ENCODE results near the gene ZDHHC19. TPM values are rescaled to one million over a fixed set of nuclear protein-coding genes. Genes with fewer than 3 reads are reported as not detected.

The ZDHHC19 gene
- total and polyA plus RNA-seq, 2 experiments from 2014 or later, result 1.3 to 15.7 TPM

DNA sequence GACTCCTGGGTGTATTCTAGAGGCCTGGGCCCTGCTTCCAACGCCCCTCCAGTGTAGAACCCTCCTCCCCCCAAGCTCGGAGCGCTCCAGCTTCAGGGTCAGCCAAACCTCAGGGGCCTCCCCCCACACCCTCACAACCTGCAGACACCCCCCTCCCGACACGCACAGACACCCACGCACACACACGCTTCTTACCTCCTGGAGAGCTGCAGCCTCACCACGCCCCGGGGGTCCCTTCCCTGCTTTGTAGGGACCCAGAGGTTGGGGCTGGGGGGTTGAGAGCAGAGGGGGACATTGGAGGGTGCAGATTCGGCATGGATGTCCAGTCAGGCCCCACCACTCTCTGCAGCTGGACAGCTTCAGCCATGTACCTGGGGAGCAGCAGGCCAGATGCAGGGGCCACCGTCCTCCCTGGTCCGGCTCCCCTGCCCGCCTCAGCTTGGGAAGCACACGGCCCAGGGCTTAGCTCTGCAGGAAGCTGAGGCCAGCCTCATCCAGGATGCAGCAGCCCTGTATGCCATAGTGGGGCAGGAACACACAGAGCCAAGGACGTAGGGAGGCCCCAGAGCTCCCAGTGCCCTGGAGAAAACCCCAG is 13.0 kb downstream of the ZDHHC19 start (continued):
- TF ChIP-seq, protein P1, sequence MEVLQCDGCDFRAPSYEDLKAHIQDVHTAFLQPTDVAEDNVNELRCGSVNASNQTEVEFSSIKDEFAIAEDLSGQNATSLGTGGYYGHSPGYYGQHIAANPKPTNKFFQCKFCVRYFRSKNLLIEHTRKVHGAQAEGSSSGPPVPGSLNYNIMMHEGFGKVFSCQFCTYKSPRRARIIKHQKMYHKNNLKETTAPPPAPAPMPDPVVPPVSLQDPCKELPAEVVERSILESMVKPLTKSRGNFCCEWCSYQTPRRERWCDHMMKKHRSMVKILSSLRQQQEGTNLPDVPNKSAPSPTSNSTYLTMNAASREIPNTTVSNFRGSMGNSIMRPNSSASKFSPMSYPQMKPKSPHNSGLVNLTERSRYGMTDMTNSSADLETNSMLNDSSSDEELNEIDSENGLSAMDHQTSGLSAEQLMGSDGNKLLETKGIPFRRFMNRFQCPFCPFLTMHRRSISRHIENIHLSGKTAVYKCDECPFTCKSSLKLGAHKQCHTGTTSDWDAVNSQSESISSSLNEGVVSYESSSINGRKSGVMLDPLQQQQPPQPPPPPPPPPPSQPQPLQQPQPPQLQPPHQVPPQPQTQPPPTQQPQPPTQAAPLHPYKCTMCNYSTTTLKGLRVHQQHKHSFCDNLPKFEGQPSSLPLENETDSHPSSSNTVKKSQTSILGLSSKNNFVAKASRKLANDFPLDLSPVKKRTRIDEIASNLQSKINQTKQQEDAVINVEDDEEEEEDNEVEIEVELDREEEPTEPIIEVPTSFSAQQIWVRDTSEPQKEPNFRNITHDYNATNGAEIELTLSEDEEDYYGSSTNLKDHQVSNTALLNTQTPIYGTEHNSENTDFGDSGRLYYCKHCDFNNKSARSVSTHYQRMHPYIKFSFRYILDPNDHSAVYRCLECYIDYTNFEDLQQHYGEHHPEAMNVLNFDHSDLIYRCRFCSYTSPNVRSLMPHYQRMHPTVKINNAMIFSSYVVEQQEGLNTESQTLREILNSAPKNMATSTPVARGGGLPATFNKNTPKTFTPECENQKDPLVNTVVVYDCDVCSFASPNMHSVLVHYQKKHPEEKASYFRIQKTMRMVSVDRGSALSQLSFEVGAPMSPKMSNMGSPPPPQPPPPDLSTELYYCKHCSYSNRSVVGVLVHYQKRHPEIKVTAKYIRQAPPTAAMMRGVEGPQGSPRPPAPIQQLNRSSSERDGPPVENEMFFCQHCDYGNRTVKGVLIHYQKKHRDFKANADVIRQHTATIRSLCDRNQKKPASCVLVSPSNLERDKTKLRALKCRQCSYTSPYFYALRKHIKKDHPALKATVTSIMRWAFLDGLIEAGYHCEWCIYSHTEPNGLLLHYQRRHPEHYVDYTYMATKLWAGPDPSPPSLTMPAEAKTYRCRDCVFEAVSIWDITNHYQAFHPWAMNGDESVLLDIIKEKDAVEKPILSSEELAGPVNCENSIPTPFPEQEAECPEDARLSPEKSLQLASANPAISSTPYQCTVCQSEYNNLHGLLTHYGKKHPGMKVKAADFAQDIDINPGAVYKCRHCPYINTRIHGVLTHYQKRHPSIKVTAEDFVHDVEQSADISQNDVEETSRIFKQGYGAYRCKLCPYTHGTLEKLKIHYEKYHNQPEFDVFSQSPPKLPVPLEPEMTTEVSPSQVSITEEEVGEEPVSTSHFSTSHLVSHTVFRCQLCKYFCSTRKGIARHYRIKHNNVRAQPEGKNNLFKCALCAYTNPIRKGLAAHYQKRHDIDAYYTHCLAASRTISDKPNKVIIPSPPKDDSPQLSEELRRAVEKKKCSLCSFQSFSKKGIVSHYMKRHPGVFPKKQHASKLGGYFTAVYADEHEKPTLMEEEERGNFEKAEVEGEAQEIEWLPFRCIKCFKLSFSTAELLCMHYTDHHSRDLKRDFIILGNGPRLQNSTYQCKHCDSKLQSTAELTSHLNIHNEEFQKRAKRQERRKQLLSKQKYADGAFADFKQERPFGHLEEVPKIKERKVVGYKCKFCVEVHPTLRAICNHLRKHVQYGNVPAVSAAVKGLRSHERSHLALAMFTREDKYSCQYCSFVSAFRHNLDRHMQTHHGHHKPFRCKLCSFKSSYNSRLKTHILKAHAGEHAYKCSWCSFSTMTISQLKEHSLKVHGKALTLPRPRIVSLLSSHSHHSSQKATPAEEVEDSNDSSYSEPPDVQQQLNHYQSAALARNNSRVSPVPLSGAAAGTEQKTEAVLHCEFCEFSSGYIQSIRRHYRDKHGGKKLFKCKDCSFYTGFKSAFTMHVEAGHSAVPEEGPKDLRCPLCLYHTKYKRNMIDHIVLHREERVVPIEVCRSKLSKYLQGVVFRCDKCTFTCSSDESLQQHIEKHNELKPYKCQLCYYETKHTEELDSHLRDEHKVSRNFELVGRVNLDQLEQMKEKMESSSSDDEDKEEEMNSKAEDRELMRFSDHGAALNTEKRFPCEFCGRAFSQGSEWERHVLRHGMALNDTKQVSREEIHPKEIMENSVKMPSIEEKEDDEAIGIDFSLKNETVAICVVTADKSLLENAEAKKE (CRISPR knock-in tag; IDR thresholded peaks at IDR 0.05), result no peak
- TF ChIP-seq CREB1 (CRISPR knock-in tag; IDR thresholded peaks at IDR 0.05; ENCODE audit: low read depth) (no peak), ZNF114 (CRISPR knock-in tag; IDR thresholded peaks at IDR 0.05) (no peak)

DNA sequence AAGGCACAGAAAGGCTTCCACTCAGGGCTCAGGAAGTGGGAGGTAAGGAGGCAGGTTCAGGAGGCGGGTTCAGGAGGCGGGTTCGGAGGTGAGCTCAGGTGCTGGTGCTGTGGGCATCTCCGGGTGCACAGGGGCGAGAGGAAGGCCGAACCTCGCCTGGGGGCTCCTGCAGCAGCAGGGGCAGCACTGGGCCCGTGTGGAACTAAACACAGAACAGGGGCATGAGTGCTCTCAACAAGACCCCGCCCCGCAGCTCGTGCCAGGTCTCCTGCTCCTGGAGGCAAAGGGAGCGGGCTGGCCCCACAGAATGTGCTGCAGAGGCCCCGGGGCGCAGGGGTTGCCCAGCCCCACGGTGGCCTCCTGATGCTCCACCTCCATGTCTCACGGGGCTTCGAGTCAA is 13.7 kb downstream of the ZDHHC19 start:
- no peaks in the 10 kb centered on the region; the same call in 1 of the 2 replicates for H3K4me1 ChIP-seq (ENCODE audit: insufficient read depth)
- TF ChIP-seq, protein P2, sequence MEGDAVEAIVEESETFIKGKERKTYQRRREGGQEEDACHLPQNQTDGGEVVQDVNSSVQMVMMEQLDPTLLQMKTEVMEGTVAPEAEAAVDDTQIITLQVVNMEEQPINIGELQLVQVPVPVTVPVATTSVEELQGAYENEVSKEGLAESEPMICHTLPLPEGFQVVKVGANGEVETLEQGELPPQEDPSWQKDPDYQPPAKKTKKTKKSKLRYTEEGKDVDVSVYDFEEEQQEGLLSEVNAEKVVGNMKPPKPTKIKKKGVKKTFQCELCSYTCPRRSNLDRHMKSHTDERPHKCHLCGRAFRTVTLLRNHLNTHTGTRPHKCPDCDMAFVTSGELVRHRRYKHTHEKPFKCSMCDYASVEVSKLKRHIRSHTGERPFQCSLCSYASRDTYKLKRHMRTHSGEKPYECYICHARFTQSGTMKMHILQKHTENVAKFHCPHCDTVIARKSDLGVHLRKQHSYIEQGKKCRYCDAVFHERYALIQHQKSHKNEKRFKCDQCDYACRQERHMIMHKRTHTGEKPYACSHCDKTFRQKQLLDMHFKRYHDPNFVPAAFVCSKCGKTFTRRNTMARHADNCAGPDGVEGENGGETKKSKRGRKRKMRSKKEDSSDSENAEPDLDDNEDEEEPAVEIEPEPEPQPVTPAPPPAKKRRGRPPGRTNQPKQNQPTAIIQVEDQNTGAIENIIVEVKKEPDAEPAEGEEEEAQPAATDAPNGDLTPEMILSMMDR (conservative IDR thresholded peaks at IDR 0.05; ENCODE audit: low read depth in 2 of 2), result no peak
- TF ChIP-seq CREB1 (CRISPR knock-in tag; IDR thresholded peaks at IDR 0.05; ENCODE audit: low read depth), result no peak
- no peak for TF ChIP-seq NANOG (IDR thresholded peaks at IDR 0.05; ENCODE audit: borderline replicate concordance)
- TF ChIP-seq POLR2AphosphoS5 (IDR thresholded peaks at IDR 0.05; ENCODE audit: low read depth), result no peak
- TF ChIP-seq, protein P1 (CRISPR knock-in tag; IDR thresholded peaks at IDR 0.05), result no peak
- no peak overlapping the region for H3K4me3 ChIP-seq
- DNase-seq (ENCODE audit: low spot score), result no peak
- no peaks in the 10 kb centered on the region for H3K36me3 ChIP-seq (ENCODE audit: insufficient read depth)
- H2AFZ ChIP-seq, result no peak overlapping the region
- H3K27ac Mint-ChIP-seq, result no peak overlapping the region
- 0 out of 2 replicates have a peak, but pooled peaks cover under 1% of the 10 kb centered on the region for H3F3A ChIP-seq (replicated peaks; ENCODE audit: low read depth)
- peaks cover 5% of the 10 kb centered on the region for H3K27me3 Mint-ChIP-seq (ENCODE audit: insufficient read depth, low read depth, poor library complexity)
- no peaks in the 10 kb centered on the region for H3K9me3 Mint-ChIP-seq
- no peaks in the 10 kb centered on the region for H3K36me3 Mint-ChIP-seq (ENCODE audit: low read depth)
- H3K4me3 Mint-ChIP-seq, result no peak overlapping the region
- H3K4me2 ChIP-seq, result no peak overlapping the region
- no peak overlapping the region for H3K27ac ChIP-seq (ENCODE audit: low read depth)
- H3K79me2 ChIP-seq (replicated peaks; ENCODE audit: insufficient read depth), result no peaks in the 10 kb centered on the region
- H3K27me3 ChIP-seq (ENCODE audit: insufficient read depth), result no peaks in the 10 kb centered on the region
- ATAC-seq, result no peak
- H3K9me2 ChIP-seq (ENCODE audit: insufficient read depth), result no peaks in the 10 kb centered on the region
- no peaks in the 10 kb centered on the region for H4K20me1 ChIP-seq (replicated peaks; ENCODE audit: insufficient read depth)
- peaks cover 10% of the 10 kb centered on the region; the same call in 2 of the 3 replicates for H3K4me1 Mint-ChIP-seq
